ENCODE data around the gene PDE6B. TPM values are rescaled to one million over a fixed set of nuclear protein-coding genes. Genes with fewer than 3 reads are reported as not detected.

Gene PDE6B
- total and polyA plus RNA-seq, 8 donors, result 1.1 to 12.3 (median 1.7) TPM; not detected in 4

- TF ChIP-seq CTCF (IDR thresholded peaks at IDR 0.05) (no peak), EP300 (IDR thresholded peaks at IDR 0.05) (no peak), POLR2AphosphoS5 (IDR thresholded peaks at IDR 0.05) (no peak), POLR2A (IDR thresholded peaks at IDR 0.05) (no peak)
- peak in 1 of 2 donors; percentile 61 for DNase-seq
These were observed 25.8 kb downstream of the PDE6B start for GRCh38 chr4:650951-651883.

GRCh38 chr4:651884-652642 lies 26.7 kb downstream of the PDE6B start:
- Histone ChIP-seq H3K27me3 (peaks cover 0 to 74% (median 30%) of the 10 kb centered on the region in 3 donors), H3K27ac (no peak overlapping the region), H3K4me3 (no peak overlapping the region), H3K9me3 (no peaks in the 10 kb centered on the region), H3K36me3 (no peaks in the 10 kb centered on the region), H3K4me1 (peaks cover 0 to 9% (median 0%) of the 10 kb centered on the region in 4 donors)
- WGBS, 5 donors, result 57 to 65% (median 61%) methylated on average over 23 to 24 of the region's 24 CpGs
- no peak for DNase-seq
- TF ChIP-seq POLR2AphosphoS5 (IDR thresholded peaks at IDR 0.05) (no peak), CTCF (IDR thresholded peaks at IDR 0.05) (no peak), EP300 (IDR thresholded peaks at IDR 0.05) (no peak), POLR2A (IDR thresholded peaks at IDR 0.05) (no peak)
- intact Hi-C loops (cut with DNase I; ENCODE audit: low total_unique reads), result no loop called here

More at GRCh38 chr4:650951-651883, 25.8 kb downstream of the PDE6B start:
- intact Hi-C loops (cut with DNase I; ENCODE audit: low total_unique reads), result no loop called here
- H3K27ac ChIP-seq, result no peak overlapping the region
- no peaks in the 10 kb centered on the region for H3K9me3 ChIP-seq
- H3K4me3 ChIP-seq, result no peak overlapping the region
- H3K27me3 ChIP-seq, result peaks cover 0 to 80% (median 31%) of the 10 kb centered on the region in 3 donors
- H3K36me3 ChIP-seq, result no peaks in the 10 kb centered on the region
- H3K4me1 ChIP-seq, result peaks cover 0 to 9% (median 0%) of the 10 kb centered on the region in 4 donors
- 8 to 30% (median 26%) methylated on average over 17 to 49 of the region's 49 CpGs for WGBS, 5 donors

GRCh38 chr4:653080-653821 lies 27.9 kb downstream of the PDE6B start:
- intact Hi-C loops (cut with DNase I; ENCODE audit: low total_unique reads), result no loop called here
- Histone ChIP-seq H3K27me3 (peaks cover 0 to 70% (median 20%) of the 10 kb centered on the region in 3 donors), H3K4me3 (no peak overlapping the region), H3K27ac (no peak overlapping the region), H3K9me3 (no peaks in the 10 kb centered on the region), H3K36me3 (no peaks in the 10 kb centered on the region), H3K4me1 (peaks cover 0 to 9% (median 0%) of the 10 kb centered on the region in 4 donors)
- WGBS, 5 donors, result 84 to 93% (median 89%) methylated on average over 24 to 35 of the region's 35 CpGs
- no peak for DNase-seq
- TF ChIP-seq POLR2AphosphoS5 (IDR thresholded peaks at IDR 0.05) (no peak), CTCF (IDR thresholded peaks at IDR 0.05) (no peak), EP300 (IDR thresholded peaks at IDR 0.05) (no peak)
